Upper lobe of left lung (tissue), 4 donors: ENCODE data around the gene GSDMA.

Source experiments
- EP300 ChIP-seq, 4 donors: sonication (generic); formaldehyde crosslinking; IDR thresholded peaks; one replicate each; pipeline ENCODE4 v1.5.1; 2017; ENCODE audit warnings: antibody characterized with exemption in 4 of 4, control low read depth in 2 of 4
- POLR2A ChIP-seq, 4 donors: fragments of 450-650 bp; IDR thresholded peaks; one replicate each; pipeline ENCODE4 v1.5.1; 2016 to 2017; ENCODE audit warnings: antibody characterized with exemption in 4 of 4, mild to moderate bottlenecking in 2 of 4
- TF ChIP-seq, protein P1 (sequence below), 6 experiments: fragments of 450-650 bp in 4 of 6; fragments of 200-600 bp in 2 of 6; sonication (generic) in 2 of 6; IDR thresholded peaks; one replicate each; pipeline ENCODE4 v1.5.1; 2016 to 2019; ENCODE audit warnings: antibody characterized with exemption in 6 of 6

DNA sequence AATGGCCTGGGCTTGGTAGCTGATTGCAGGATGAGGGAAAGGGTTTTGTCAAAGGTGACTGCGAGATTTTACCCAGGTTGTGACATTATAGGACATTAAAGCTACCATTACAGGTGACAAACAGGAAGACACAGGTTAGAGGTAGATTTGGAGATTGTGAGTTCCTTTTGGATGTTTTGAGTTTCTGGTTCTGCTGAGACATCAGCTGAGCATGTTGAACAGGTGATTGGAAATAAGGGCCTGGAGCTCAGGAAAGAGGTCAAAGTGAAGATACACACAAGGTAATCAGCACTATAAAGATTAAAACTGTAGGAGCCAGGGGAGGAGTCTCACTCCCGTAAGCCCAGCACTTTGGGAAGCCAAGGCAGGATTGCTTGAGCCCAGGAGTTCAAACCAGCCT is 6.0 kb downstream of the GSDMA start:
- TF ChIP-seq, protein P1, sequence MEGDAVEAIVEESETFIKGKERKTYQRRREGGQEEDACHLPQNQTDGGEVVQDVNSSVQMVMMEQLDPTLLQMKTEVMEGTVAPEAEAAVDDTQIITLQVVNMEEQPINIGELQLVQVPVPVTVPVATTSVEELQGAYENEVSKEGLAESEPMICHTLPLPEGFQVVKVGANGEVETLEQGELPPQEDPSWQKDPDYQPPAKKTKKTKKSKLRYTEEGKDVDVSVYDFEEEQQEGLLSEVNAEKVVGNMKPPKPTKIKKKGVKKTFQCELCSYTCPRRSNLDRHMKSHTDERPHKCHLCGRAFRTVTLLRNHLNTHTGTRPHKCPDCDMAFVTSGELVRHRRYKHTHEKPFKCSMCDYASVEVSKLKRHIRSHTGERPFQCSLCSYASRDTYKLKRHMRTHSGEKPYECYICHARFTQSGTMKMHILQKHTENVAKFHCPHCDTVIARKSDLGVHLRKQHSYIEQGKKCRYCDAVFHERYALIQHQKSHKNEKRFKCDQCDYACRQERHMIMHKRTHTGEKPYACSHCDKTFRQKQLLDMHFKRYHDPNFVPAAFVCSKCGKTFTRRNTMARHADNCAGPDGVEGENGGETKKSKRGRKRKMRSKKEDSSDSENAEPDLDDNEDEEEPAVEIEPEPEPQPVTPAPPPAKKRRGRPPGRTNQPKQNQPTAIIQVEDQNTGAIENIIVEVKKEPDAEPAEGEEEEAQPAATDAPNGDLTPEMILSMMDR (IDR thresholded peaks at IDR 0.05): no peak
- TF ChIP-seq POLR2A (IDR thresholded peaks at IDR 0.05) (no peak), EP300 (IDR thresholded peaks at IDR 0.05) (no peak)
